Islet precursor cell (in vitro differentiated cells): Measurements from ENCODE around the gene CERK.
"Not testable (repeated sequence)": the region's sequence is repeated elsewhere in the genome, so short reads cannot be mapped to it uniquely, and the experiment has no call there.

ENCODE experiments used
- DNase-seq: peaks from one replicate; pipeline ENCODE4 v3.0.0-alpha.2; 2018

Gene CERK

GRCh38 chr22:46659791-46660186 is 78.3 kb downstream of the CERK start:
- DNase-seq, result no peak

- no peak for DNase-seq
Observed at GRCh38 chr22:46659059-46659790, 78.8 kb downstream of the CERK start.

DNA sequence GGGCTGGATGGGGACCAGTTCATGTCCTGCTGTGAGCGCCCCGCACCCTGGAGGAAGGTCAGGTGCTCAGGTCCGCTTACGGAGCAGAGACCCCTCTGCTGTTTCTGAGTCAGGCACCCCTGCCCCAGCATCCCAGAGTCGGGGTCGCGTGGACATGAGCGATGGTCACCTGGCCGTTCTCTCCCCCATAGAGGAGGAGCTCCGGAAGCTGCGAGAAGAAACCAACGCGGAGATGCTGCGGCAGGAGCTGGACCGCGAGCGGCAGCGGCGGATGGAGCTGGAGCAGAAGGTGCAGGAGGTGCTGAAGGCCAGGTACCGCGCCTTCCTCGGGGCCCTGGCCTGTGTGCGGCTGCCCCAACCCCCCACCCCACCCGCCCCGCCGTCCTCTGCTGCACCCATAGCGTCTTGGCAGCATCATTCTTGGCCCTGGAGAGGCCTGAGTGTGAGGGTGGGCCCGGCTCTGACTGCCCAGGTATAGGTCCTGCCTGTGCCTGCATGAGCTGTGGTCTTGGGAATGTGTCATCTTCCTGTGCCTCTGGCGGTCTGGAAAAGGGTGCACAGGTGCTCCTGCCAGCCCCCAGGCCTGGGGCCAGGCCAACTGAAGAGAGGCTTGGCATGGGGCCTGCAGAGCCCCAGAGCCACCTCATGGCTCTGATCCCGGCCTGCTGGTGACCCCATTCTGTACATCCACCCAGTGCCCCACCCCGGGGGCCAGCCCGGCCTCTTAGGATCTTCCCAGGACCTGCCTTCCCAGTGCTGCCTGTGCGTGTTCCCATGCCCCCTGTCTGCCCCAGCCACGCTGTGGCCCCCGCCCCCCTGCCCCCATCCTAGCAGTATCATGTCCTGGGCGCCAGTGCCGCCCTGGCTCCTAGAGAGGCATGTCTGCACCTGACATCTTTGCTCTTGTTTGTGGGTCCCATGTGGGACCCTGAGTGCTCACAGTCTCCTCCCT is 79.8 kb downstream of the CERK start:
- DNase-seq, result no peak

DNA sequence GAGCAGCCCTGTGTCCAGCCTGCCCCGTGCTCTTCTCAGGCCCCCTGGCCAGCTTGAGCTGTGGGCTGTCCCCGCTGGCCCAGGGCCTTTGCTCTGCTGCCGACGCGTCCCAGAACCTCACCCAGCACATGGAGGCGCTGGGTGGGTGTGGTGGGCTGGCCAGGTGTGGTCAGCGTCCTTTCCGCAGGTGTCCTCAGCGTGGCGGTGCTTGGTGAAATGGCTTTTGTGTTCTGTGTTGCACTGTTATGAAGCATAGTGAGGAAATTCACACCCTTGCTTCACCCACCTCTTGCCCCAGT is 80.4 kb downstream of the CERK start:
- DNase-seq, result no peak

- DNase-seq, result no peak
Observed at GRCh38 chr22:46656856-46657654, 81.0 kb downstream of the CERK start.

DNA sequence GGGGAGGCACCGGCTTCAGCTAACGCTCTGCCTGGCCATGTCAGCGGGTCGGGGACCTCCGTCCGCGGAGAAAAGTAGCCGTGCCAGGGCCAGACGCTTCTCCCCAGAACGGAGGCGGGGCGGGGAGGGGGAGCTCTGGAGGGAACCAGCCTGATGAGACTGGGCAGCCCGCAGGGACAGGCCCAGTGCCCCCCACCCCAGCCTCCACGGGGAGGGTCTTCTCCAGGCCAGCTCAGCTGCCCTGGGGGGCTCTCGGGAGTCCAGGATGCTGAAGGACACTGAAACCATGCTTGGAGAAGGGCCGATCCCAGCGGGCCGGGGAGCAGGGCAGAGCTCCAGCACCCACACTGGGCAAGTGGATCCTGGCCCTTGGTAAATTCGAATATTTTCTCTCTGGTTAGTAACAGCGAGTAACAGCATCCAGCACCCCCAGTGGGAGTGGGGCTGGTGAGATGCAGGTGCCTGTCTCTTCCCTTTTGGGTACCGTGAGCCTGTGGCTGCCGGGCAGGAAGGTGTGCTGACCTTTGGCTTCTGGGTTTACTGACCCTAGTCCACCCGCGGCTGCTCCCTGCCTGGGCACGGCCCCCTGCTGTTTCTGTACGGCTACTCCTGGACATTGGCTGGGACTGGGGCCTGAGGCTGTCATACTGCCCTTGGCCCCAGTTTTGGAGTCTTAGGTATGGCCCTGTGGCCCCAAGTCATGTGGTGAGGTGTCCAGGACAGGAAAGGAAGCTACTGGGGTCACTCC is 82.0 kb downstream of the CERK start:
- DNase-seq, result no peak

- DNase-seq, result no peak
Observed at GRCh38 chr22:46654927-46655595, 83.0 kb downstream of the CERK start.

DNA sequence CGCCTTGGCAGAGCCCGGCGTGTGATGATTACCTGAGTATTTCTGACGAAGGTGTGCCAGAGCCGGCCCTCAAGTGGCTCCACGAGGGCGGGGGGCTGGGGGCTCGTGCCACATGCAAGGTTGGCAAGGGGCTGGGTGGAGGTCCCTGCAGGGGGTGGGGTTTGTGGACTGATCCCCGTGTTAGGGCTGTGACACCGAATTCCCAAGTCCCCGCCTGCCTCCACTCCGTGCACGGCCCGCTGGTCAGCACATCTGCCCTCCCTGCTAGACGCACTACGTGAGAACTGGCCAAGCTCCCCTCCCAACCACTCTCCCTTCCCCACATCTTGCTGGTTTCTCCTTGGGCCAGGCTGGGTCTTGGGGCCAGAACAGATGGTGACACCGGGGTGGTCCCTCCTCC is 83.6 kb downstream of the CERK start:
- DNase-seq, result no peak

DNA sequence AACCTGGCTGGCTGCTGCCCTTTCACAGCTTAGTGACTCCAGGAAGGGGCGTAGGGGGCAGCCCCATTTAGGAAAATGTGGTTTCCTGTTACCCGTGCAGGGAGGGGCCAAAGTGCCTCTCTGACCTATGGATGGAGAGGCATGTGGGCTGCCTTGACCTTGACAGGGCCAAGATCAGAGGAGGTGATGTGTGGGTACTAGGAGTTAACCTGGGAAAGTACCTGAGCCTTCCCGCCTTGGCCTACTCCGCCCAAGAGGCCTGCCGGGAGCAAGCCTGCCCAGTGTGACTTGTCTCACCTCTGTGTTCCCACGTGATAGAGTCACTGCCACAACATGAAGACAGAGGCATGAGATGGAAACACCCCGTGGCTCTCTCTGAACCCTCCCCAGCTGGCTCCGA is 84.5 kb downstream of the CERK start:
- no peak for DNase-seq

- no peak for DNase-seq
Observed at GRCh38 chr22:46652847-46653331, 85.2 kb downstream of the CERK start.

DNA sequence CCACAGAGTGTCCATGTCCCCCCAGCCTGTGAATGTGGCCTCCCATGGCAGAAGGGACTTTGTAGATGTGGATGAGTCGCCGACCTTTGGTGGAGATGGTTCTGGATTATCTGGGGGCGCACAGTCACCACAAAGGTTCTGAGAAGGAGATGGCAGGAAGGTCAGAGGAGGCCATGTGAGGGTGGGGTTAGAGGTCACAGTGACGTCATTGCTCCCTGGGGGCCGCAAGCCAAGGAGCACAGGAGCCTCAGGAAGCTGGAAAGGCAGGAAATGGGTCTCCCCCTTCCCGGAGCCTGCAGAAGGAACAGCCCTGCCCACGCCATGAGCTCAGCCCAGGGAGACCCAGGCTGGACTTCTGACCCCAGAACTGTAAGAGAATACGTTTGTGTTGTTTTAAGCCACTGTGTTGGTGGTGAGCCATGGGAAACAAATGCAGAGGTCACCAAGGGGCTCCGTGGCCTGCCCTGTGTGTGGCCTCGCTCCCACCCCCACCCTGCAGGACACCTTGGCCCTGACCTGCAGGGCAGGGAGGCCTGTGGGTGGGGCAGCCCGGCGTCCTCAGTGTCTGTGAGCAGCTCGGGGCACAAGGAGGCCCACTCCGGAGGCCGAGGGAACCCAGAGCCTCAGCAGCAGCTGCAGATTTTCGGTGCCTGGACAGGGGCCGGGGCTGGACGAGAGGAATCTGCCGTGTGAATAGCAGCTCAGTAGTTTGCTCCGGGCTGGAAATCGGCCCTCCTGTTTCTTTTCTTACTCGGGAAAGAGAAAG is 85.8 kb downstream of the CERK start:
- no peak for DNase-seq

GRCh38 chr22:46651316-46651715 is 86.7 kb downstream of the CERK start:
- DNase-seq, result no peak

GRCh38 chr22:46650078-46650810 is 87.8 kb downstream of the CERK start:
- no peak for DNase-seq

GRCh38 chr22:46649141-46650077 is 88.6 kb downstream of the CERK start:
- DNase-seq, result no peak

- not testable (repeated sequence) for DNase-seq
Observed at GRCh38 chr22:46648225-46648820, 89.7 kb downstream of the CERK start.

GRCh38 chr22:46646531-46647215 is 91.4 kb downstream of the CERK start:
- no peak for DNase-seq

DNA sequence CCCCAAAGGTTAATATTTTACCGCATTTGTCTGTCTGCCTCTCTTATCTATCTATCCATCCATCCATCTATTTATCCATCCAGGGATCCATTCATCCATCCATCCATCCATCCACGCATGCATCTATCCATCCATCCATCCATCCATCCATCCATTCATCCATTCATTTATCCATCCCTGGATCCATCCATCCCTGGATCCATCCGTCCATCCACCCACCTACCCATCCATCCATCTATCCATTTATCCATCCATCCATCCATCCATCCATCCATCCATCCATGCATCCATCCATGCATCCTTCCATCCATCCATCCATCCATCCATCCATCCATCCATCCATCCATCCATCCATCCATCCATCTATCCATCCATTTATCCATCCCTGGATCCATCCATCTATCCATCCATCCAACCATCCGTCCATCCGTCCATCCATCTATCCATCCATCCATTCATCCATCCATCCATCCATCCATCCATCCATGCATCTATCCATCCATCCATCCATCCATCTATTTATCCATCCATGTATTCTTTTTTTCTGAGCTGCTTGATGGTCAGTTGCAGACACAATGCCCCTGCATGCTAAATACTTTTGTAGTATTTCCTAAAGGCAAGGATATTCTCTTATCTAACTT is 95.1 kb downstream of the CERK start:
- not testable (repeated sequence) for DNase-seq

DNA sequence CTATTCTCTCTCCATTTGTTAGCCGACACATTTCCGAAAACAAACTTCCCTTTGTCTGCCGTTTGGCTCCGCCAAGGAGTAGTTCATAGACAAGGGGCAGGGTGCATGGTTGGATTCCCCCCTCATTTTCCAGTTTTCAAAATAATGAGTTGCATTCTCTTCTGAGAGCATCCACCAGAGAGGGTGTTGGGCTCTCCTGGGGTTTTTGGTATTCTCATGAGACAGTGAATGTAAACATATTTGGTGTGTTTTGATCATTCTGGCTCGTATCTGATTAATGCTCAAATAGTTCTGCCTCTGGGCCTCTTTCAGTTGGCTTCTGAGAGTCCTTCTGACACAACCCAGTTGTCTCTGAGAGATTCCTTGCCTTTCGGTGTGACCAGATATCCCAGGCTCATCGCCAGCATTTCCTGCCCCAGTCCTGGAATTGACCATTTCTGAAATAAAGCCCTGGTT is 96.2 kb downstream of the CERK start:
- DNase-seq, result no peak
